GM19372 (cell line): ENCODE data around the gene SUSD6.
"Not testable (repeated sequence)": the region's sequence is repeated elsewhere in the genome, so short reads cannot be mapped to it uniquely, and the experiment has no call there.

Experiments
- ATAC-seq: cut with Tn5 transposase; IDR thresholded peaks from one replicate; pipeline ENCODE4 v1.9.1; 2021; ENCODE audit warnings: mild to moderate bottlenecking, low read depth, moderate library complexity; ENCODE audit not compliant: unreplicated experiment

Gene SUSD6

DNA sequence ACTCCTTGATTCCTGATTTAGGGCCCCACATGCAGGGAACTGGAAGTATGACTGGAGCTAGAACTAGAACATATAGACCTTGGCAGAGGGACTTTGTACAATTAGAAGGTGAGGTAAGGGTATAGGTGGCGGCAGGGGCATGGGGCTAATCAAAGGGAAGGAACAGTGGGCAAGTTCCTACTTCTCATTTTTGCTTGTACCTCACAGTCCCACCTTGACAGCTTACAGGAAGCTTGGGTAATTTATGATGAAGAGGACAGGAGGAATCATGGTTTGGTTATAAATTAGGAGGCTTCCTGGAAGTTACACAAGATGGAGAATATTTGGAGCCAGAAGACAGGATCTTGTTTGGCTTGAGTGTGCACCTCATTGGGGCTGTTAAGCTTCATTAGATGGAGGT lies 33.4 kb downstream of the SUSD6 start:
- ATAC-seq = no peak

DNA sequence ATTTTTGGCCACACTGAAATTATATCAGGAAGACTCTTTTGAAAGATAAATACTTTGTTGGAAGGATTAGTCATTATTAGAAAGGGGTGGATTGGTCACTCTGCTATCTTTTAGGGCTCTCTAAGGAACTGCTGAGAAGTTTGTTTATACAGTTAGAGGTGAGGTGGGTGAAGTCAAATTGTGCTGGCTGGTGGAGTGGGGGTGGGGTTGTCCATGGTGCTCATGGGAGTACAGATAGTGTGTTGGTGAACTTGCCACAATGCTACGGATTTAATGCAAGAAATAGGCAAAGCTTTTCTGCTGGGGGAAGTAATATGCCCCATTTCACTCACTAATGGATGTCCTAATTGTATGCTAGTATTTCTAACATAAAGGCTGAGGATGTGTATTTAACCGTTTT lies 35.8 kb downstream of the SUSD6 start:
- ATAC-seq = no peak

DNA sequence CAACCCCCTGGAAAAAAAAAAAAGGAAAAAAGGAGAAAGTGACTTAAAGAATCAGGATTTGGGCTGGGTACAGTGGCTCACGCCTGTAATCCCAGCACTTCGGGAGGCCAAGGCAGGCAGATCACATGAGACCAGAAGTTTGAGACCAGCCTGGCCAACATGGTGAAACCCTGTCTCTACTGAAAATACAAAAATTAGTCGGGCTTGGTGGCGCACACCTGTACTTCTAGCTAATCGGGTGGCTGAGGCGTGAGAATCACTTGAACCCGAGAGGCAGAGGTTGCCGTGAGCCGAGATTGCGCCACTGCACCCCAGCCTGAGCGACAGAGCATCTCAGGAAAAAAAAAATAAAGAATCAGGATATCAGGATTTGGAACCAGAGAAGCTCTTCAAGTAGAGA lies 36.2 kb downstream of the SUSD6 start:
- ATAC-seq = not testable (repeated sequence)

DNA sequence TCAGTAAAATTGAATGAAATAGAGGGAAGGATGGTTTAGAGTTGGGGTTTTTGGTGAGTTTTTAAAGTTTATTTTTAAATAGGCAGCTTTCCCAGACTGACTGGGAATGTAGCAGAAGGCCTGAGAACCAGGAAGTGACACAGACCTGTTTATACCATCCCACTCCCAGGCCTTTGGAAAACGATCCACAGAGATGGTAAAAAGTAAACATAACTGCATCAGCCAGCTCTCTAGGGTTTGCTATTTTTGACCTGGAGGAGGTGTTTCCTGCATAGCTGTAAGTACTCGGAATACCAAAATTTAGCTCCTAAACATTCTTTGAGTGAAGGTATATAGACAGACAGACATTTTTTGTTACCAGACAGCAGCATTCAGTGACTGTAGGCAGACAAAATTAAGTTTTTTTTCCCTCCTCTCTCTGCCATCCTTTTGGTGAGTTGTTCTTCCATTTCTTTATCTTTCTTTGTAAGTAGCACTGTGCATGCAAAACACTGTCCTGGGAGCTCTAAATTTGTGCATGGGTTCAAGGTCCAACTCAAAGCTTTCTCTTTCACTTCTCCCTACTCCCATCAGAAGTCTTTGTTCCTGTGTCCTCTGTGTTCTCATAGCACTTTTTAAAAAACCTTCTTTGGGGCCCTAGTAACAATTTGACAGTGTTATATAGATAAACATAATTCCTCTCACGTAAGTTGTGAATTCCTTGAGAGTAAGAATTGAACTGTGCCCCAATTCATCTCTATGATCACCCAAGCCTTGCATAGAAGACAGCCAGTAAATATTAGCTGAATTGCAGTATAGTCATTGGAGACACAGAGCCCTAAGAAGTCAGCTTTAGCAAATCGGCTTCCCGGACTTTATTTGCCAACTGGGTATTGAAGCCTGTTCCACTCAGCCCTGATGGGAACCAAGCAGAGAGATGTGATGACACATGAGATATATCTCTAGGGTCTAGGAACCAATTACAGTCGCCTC lies 37.4 kb downstream of the SUSD6 start:
- no peak for ATAC-seq

DNA sequence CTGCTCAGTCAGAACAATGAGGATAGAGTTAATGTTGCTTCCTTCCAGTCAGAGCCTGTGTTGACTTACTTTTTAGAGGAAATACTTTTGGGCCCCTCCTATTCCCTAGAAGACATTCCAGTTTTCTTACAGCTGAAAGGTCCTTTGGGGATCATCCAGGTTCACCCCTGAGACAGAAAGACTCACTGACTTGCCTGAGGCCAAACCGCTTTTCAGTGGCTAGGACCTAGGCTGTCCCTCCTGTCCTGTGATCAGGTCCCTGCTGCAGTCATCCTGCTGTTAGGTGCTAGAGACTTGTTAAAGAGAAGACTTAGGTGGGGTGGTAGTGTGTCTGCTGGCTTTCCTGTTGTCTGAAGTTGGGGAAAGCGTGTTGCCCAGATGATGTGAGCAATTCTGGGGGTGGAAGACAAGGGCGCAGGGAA lies 39.6 kb downstream of the SUSD6 start:
- ATAC-seq = no peak

DNA sequence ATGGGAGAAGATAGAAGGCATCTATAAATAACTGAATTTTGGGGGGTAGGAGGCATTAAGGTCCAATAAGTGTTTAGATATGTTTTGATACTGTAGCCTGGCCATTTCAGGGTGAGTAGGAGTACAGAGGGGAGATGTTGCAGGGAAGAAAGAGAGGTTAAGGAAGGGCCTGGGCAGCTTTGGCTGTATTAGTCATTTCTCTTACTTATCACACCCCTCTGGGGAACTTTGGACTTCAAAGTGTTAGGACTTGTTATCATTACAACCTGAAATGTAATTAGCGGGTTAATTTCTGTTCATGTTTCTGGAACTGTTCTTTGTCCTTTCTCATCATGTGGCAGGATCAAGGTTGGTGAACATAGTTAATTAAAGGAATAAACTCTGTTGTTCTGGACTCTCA lies 40.3 kb downstream of the SUSD6 start:
- ATAC-seq = no peak

DNA sequence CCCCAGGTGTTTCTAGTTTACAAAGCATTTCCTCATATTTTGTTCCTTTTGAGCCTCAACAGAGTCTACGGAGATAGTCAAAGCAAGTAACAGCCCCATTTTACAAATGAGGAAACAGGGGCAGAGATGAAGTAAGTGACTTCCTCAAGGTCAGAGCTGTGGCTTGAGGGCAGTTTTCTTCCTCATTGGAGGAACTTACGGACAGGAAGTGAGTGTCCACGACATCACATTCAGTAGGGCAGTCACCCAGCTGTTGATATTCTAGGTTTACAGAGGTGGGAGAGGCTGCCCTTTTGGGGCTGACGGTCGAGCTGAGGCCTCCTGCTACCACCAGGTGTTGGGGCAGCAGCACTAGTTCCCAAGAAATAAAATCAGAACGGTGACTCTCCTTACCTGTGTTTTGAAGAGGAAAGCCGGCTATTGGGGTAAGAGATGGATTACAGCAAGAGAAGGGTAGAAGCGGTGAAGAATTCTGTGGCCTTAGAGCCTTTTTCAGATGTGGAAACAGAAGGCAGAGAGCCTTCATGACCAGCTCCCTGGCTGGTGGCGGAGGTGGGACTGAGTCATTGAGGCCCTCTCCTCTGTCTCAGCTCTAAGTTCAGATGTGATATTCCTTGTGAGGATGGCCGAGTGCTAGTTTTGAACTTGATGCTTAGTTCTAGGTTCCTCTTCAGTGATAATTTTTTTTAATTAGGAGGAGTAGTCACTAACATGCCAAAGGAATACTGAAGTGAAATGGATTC lies 41.7 kb downstream of the SUSD6 start:
- no peak for ATAC-seq

DNA sequence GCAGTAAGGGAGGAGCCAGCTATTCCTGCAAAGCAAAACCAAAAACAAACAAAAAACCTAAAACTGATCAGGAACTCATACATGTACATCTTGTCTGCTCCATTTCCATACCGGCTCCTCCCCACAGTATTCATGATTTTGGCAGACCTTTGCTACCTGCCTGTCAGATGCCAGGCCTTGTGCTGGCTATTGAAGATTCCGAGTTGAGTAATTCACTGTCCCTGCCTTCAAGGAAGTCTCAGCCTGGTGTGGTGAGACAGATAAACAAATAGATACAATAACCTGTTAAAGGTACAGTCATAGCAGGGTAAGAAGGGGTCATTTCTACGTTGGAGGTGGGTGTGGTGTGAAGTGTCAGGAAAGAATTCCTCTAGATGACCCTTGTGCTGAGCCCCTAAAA lies 42.7 kb downstream of the SUSD6 start:
- ATAC-seq = no peak

DNA sequence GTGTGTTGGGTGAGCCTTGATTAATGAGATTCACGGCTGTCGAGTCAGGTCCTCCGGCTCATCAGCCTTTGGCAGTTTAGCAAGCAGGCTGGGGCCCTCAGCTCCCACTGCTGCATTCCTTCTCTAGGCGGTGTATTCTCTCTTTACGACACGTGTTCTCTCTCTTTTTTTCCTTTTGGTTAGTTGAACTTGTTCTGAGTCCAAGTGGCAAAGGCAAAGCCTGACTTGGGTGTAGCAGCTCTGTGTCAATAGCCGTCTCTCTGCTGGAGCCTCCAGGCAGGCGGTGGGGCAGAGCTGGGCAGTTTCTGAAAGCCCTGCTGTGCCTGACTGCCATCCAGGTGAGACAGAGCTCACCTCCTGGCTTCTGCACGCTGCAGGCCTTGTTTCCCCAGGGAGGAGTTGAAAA lies 46.6 kb downstream of the SUSD6 start:
- ATAC-seq = no peak

DNA sequence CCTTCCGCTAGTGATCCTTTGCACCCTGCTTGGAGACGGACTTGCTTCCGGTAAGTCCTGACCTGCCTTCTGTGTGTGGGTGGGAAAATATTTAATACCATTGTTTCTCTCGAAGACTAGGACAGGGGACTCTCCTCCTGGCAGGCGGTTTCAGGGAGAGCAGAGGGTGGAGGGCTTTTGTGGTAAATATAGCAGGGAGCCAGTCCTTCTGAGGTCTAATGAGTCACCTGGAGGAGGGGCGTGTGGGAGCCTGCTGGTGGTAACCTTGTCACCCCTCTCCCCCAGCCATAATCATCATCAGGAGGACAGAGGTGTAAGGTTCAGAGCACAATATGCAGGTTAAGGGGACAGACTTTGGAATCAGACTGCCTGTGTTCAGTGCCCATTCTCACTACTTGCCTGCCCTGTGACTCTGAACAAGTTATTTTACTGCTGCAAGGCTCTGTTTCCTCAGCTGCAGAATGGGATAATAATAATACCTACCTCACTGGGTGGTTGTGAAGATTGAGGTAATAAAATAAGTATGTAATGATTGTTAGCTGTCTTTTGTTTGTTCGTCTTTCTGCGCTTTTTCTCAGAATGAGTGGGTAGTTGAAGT lies 47.4 kb downstream of the SUSD6 start:
- no peak for ATAC-seq

DNA sequence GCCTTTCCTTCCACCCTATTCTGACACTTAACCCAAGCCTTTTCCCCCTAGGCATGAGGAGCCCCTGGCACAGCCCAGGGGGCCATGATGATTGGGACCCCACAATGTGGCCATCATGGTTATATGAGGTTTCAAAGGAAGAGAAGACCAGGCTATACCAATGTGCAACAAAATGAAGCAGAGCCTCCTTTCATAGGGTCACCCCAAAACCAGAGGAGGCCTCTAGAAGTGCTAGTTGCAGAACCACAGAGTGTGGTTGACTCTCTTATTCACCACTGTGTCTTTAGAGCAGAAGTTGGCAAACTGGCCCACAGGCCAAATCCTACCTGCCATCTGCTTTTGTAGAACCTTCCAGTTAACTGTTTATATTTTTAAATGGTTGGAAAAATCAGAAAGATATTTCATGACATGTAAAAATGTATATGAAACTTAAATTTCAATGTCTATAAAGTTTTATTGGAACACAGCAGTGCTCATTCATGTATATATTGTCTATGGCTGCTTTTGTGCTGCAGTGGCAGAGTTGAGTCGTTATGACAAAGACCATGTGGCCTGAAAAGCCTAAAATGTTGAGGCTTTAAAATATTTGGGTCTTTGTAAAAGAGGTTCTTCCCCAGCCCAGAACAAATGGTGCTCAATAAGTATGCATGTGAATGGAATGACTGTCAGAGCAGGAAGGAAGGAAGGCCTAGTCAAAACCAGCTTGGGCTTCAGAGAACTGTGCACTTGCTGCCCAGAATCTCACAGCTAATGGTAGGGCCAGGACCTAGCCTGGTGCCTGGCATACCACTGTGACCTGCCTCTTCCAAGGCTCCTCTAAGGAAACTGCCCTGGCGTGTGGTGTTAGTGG lies 49.2 kb downstream of the SUSD6 start:
- ATAC-seq = no peak

DNA sequence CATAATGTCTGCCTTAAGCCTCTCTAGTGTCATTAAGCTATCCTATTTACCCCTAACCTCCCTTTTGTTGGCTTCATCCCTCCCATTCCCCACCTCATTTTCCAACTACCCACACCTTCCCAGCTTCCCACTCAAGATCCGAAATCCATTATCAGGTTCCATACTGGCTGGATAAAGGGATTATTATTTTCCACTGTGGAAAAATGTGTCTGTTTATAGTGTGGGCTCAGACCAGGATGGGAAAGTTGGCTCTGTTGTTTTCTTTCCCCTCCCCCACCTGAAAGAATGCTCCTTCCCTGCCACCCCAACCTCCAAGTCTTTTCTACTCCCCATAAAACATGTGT lies 49.8 kb downstream of the SUSD6 start:
- no peak for ATAC-seq

DNA sequence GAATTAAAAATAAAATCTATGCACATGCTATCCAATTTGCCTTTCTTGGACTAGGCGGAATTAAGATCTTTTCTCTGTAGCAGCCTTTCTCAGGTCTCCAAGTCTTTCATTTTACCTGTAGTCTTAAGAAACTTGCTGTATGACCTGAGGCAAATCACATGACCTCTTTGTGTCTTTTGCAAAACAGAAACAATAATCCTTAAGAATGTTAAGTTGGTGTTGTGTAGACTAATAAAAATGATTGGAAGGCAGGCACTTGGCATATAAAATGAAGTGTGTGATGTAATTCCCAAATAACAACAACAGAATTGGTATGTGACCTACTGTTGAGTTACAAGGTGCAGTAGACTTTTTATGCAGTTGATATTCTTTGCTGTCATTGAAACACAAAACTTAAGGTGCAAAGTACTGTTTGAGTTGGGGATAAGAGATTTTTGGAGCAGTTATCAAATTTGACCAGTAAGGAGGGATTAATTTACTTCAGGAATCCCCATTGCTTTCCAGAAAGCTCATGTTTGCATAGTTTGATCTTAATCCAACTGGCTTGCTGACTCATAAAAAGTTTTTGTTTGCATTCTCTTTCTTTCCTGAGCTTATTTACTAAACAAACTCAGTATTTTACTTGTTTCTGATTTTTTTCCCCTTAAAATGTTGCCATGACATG lies 51.4 kb downstream of the SUSD6 start:
- ATAC-seq = no peak

DNA sequence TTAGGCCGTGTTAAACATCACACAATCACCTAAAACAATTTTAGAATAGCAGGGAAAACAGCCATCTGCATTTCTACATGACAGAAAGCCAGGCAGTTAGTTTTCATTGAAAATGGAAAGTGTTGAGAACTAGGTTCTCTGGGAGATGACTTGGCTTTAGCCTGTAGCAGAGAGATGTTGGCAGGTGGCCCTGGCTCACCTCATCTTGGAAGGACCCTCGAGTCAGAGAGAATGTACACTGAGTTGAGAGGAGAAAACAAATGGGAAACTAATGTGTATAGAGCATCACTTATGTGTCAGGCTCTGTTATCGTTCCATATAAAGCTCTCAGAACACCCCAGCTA lies 51.9 kb downstream of the SUSD6 start:
- ATAC-seq = no peak

DNA sequence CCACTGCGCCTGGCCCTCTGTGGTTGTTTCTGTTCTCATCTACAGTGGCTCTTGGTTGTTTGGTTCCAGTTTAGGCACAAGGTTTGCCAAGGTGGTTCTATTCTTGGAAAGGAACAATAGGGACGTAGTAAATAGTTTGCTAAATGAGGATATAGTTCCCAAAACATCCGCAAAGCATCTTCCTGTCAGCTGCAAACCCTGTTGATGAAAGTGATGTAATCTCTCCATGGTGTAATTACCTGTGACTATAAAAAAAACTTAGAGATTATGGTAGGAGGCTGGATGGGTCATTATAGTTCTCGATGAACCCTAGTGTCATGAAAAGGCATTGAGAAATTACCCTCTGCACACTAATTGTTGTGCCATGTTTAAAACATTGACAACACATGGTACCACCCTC lies 52.9 kb downstream of the SUSD6 start:
- no peak for ATAC-seq

DNA sequence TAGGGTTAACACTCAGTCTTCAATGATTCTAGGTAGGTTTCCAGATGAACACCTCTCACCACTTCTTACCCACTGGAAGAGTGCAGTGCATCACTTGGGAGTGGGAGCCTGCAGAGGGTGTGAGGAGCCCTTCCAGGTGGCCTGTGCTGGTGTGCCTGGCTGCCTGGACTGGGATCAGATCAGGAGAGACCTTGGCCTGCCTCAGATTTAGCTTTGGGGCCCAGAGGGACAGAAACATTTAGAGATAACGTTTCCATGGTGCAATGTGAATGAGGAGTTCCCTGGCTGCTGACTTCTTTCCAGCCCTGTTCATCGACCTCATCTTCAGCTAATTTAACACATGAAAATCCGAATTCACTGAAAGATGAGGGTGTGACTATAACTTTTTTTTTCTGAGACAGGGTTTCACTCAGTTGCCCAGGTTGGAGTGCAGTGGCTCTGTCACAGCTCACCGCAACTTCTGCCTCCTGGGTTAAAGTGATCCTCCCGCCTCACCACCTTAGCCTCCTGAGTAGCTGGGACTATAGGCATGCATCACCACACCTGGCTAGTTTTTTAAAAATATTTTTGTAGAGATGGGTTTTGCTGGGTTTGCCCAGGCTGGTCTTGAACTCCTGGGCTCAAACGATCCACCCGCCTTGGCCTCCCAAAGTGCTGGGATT lies 53.6 kb downstream of the SUSD6 start:
- no peak for ATAC-seq

DNA sequence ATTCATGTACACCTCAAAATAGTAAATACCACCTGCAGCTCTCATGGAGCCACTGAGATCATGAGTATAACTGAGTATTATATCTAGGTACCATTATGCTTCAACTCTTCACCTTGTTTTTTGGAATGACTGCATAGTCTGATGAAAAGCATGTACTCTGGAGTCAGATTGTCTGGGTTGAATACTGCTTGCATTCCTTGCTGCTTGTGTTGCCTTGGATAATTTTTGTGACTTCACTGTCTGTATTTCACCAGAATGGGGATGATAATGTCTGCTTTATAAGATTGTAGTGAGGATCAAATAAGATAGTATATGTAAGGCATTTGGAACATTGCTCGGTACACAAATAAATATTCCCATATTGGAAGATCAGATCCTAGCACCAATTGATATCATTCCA lies 54.2 kb downstream of the SUSD6 start:
- ATAC-seq = no peak

DNA sequence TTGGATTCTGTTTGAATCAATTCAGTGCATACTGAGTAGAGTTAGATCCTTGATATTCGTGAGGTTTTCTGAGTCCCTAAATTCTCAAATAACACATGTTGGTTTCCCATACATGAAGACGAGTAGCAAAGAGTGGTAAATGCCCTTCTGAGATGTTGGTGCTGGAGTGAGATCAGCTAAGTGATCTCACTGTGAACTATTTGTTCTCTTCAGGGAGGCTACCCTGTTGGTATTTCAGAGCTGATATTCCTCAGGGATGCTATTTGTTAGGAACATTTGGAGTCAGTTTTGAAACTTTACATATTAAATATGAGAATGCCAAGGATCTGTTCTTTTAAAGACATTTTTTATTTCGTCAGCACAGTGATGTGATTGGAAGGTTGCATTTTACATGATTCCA lies 54.7 kb downstream of the SUSD6 start:
- no peak for ATAC-seq

DNA sequence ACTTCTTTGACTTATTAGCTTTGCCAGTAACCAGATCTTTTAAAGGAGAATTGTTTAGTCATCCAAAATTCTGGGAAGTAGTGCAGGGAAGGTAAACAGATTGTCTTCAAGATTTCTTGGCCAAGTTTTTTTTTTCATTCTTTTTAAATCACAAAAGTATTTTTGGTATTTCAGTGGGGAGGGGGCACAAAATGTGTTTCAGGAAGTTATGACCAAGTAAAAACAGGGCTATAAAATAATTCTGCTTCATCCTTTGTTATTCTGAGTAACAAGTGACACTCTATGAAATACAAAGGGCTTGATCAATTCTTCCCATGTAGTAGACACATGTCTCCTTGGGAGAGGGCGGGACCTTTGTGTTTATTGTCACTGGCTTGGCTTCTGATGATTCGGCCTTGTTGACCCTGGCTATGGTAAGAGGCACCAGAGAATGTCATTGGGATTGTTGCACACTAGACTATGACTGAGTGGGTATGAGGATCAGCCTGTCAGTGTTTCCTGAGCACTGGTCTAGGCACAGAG lies 55.4 kb downstream of the SUSD6 start:
- ATAC-seq = no peak
